Measurements from ENCODE around the gene PLB1.

Gene PLB1

DNA sequence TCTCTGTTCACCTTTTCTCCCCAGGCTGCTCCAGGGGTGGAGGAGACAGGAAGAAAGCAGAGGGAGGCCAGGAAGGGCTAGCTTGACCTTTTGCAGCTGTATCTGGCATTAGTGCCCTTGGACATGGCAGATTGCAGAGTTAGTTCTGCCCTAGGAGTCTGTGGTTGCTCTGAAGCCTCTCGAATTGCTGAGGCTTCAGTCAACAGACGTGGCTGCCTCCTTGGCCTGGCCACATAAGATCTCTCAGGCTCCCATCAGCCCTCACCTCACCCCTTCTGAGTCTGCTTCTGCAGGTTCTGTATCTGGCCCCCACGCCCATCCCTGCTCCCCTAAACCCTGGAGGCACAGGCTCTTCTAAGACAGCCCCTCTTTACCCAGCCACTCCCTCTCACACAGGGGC is 18.2 kb upstream of the PLB1 start:
- DNase-seq (ENCODE audit: low read depth): no peak

DNA sequence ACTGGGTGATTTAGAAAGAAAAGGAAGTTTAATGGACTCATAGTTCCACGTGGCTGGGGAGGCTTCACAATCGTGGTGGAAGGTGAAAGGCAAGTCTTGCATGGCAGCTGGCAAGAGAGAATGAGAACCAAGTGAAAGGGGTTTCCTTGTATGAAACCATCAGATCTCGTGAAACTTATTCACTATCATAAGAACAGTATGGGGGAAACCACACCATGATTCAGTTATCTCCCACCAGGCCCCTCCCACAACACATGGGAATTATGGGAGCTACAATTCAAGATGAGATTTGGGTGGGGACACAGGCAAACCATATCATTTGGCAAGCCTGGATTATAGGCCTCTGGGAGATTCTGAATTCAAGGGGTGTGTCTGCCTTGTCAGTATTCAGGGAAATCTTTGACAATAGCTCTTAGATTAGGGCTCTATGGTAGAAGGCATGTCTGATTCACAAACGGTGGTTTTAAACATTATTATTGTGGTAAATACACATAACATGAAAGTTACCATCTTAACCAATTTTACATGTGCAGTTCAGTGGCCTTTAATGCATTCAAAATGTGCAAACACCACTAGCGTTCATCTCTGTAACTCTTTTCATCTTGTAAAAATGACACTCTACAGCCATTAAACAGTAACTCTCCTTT is 15.3 kb upstream of the PLB1 start:
- TF ChIP-seq, protein P1, sequence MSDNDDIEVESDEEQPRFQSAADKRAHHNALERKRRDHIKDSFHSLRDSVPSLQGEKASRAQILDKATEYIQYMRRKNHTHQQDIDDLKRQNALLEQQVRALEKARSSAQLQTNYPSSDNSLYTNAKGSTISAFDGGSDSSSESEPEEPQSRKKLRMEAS (IDR thresholded peaks at IDR 0.05; ENCODE audit: low read depth, low read length): no peak
- TF ChIP-seq MYC (IDR thresholded peaks at IDR 0.05; ENCODE audit: low read depth, low read length) (no peak), CTCF (IDR thresholded peaks at IDR 0.05; ENCODE audit: low read depth, low read length) (no peak), POLR2A (IDR thresholded peaks at IDR 0.05; ENCODE audit: extremely low read depth, insufficient read length) (no peak)
- H3K4me3 ChIP-seq (ENCODE audit: low read depth, low read length): no peak overlapping the region
- no peak for DNase-seq (ENCODE audit: low read depth)

More for the DNA sequence above, 18.2 kb upstream of the PLB1 start:
- TF ChIP-seq MYC (IDR thresholded peaks at IDR 0.05; ENCODE audit: low read depth, low read length): no peak
- TF ChIP-seq, protein P1 (IDR thresholded peaks at IDR 0.05; ENCODE audit: low read depth, low read length): no peak
- TF ChIP-seq CTCF (IDR thresholded peaks at IDR 0.05; ENCODE audit: low read depth, low read length): no peak
- TF ChIP-seq POLR2A (IDR thresholded peaks at IDR 0.05; ENCODE audit: extremely low read depth, insufficient read length): no peak
- no peak overlapping the region for H3K4me3 ChIP-seq (ENCODE audit: low read depth, low read length)

- no peak for DNase-seq (ENCODE audit: low read depth)
- no peak overlapping the region for H3K4me3 ChIP-seq (ENCODE audit: low read depth, low read length)
- TF ChIP-seq, protein P1 (IDR thresholded peaks at IDR 0.05; ENCODE audit: low read depth, low read length): no peak
- TF ChIP-seq CTCF (IDR thresholded peaks at IDR 0.05; ENCODE audit: low read depth, low read length) (no peak), MYC (IDR thresholded peaks at IDR 0.05; ENCODE audit: low read depth, low read length) (no peak), POLR2A (IDR thresholded peaks at IDR 0.05; ENCODE audit: extremely low read depth, insufficient read length) (no peak)
Observed at GRCh38 chr2:28481905-28482304, 14.0 kb upstream of the PLB1 start.

GRCh38 chr2:28484835-28485234 is 11.0 kb upstream of the PLB1 start:
- no peak for DNase-seq (ENCODE audit: low read depth)
- no peak for TF ChIP-seq CTCF (IDR thresholded peaks at IDR 0.05; ENCODE audit: low read depth, low read length)
- no peak for TF ChIP-seq MYC (IDR thresholded peaks at IDR 0.05; ENCODE audit: low read depth, low read length)
- no peak overlapping the region for H3K4me3 ChIP-seq (ENCODE audit: low read depth, low read length)

DNA sequence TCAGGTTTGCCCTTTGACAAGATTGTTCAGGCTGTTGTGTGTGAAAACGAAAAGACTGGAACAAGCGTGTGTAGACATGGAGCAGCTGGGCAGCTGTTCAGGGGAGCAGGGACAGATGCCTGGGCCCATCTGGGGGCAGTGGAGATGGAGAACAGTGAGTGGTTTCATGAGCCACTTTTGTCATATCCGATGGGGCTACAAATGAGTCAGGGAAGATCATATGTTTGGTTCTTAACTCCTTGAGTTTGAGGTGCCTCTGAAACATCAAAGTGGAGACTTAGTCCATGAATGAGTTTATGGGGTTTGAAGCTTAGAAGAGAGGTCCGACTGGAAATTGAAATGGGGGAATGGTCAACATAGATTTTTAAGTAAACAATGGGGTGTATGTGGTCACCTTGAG is 9.3 kb upstream of the PLB1 start:
- DNase-seq (ENCODE audit: low read depth): no peak
- TF ChIP-seq, protein P1 (IDR thresholded peaks at IDR 0.05; ENCODE audit: low read depth, low read length): no peak
- no peak for TF ChIP-seq CTCF (IDR thresholded peaks at IDR 0.05; ENCODE audit: low read depth, low read length)
- no peak for TF ChIP-seq POLR2A (IDR thresholded peaks at IDR 0.05; ENCODE audit: extremely low read depth, insufficient read length)
- no peak for TF ChIP-seq MYC (IDR thresholded peaks at IDR 0.05; ENCODE audit: low read depth, low read length)
- H3K4me3 ChIP-seq (ENCODE audit: low read depth, low read length): no peak overlapping the region

- DNase-seq (ENCODE audit: low read depth): no peak
- TF ChIP-seq, protein P1 (IDR thresholded peaks at IDR 0.05; ENCODE audit: low read depth, low read length): no peak
- no peak for TF ChIP-seq POLR2A (IDR thresholded peaks at IDR 0.05; ENCODE audit: extremely low read depth, insufficient read length)
Observed at GRCh38 chr2:28487258-28487657, 8.6 kb upstream of the PLB1 start.

More at GRCh38 chr2:28487258-28487657, 8.6 kb upstream of the PLB1 start:
- no peak overlapping the region for H3K4me3 ChIP-seq (ENCODE audit: low read depth, low read length)
